ENCODE data around the gene RERG.

GRCh38 chr12:15234011-15234410 lies 12.8 kb upstream of the RERG start:
- TF ChIP-seq POLR2A (IDR thresholded peaks at IDR 0.05) = no peak
- TF ChIP-seq, protein P1, sequence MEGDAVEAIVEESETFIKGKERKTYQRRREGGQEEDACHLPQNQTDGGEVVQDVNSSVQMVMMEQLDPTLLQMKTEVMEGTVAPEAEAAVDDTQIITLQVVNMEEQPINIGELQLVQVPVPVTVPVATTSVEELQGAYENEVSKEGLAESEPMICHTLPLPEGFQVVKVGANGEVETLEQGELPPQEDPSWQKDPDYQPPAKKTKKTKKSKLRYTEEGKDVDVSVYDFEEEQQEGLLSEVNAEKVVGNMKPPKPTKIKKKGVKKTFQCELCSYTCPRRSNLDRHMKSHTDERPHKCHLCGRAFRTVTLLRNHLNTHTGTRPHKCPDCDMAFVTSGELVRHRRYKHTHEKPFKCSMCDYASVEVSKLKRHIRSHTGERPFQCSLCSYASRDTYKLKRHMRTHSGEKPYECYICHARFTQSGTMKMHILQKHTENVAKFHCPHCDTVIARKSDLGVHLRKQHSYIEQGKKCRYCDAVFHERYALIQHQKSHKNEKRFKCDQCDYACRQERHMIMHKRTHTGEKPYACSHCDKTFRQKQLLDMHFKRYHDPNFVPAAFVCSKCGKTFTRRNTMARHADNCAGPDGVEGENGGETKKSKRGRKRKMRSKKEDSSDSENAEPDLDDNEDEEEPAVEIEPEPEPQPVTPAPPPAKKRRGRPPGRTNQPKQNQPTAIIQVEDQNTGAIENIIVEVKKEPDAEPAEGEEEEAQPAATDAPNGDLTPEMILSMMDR (IDR thresholded peaks at IDR 0.05) = no peak

Measured in uterus (tissue), 2 donors.